CD4-positive, alpha-beta memory T cell (primary cell): Measurements from ENCODE around the gene FRMPD4. TPM values are rescaled to one million over a fixed set of nuclear protein-coding genes. Genes with fewer than 3 reads are reported as not detected.

Source experiments
- CTCF ChIA-PET: fragments of 350-600 bp; sonication (Branson Sonifier 250); formaldehyde crosslinking; loops from one replicate; lab custom pipeline; 2021; ENCODE audit warnings: inconsistent platforms; ENCODE audit not compliant: partially characterized antibody; lab: Charles Lee
- POLR2A ChIA-PET: fragments of 350-600 bp; sonication (Branson Sonifier 250); formaldehyde crosslinking; loops from one replicate; lab custom pipeline; 2021; ENCODE audit not compliant: partially characterized antibody; lab: Charles Lee
- DNase-seq, 5 donors: peaks; one replicate each; pipeline versions ENCODE4 v3.0.0 to v3.0.0-alpha.2; 2020 to 2022; ENCODE audit warnings: mixed read lengths in 1 of 5
- H3K27ac ChIP-seq: one replicate; pipeline ENCODE4 v1.7.0; 2013; ENCODE audit warnings: low read depth, low read length
- H3K27me3 ChIP-seq: 2 replicates; pipeline ENCODE4 v1.7.0; 2013; ENCODE audit warnings: mild to moderate bottlenecking, low read length, moderate library complexity; ENCODE audit not compliant: insufficient read depth
- H3K36me3 ChIP-seq: 2 replicates; pipeline ENCODE4 v1.7.0; 2013; ENCODE audit warnings: mild to moderate bottlenecking, low read length, moderate library complexity; ENCODE audit not compliant: insufficient read depth
- H3K4me1 ChIP-seq: 2 replicates; pipeline ENCODE4 v1.7.0; 2013; ENCODE audit warnings: mild to moderate bottlenecking, low read length, moderate library complexity; ENCODE audit not compliant: insufficient read depth
- H3K4me3 ChIP-seq, 2 donors: one replicate each; pipeline ENCODE4 v1.7.0; 2013; ENCODE audit warnings: low read length in 2 of 2, mild to moderate bottlenecking in 1 of 2
- H3K9me3 ChIP-seq, 2 donors: one replicate each; pipeline ENCODE4 v1.7.0; 2013; ENCODE audit warnings: low read length in 2 of 2, control low read depth in 1 of 2; ENCODE audit not compliant: control insufficient read depth in 1 of 2
- H3K27ac Mint-ChIP-seq, 7 donors: one replicate each; pipeline ENCODE4 v1.8.0; 2020 to 2021; ENCODE audit warnings: mixed read lengths in 7 of 7, mild to moderate bottlenecking in 6 of 7, inconsistent platforms in 3 of 7, moderate library complexity in 3 of 7
- H3K27me3 Mint-ChIP-seq, 2 donors: one replicate each; pipeline ENCODE4 v1.8.0; 2020 to 2021; ENCODE audit warnings: mixed read lengths in 2 of 2
- H3K36me3 Mint-ChIP-seq, 2 donors: one replicate each; pipeline ENCODE4 v1.8.0; 2020 to 2021; ENCODE audit warnings: mixed read lengths in 2 of 2, inconsistent platforms in 1 of 2, mild to moderate bottlenecking in 1 of 2
- H3K4me1 Mint-ChIP-seq, 4 donors: one replicate each; pipeline ENCODE4 v1.8.0; 2020 to 2021; ENCODE audit warnings: mixed read lengths in 4 of 4, mild to moderate bottlenecking in 1 of 4
- H3K4me3 Mint-ChIP-seq, 8 donors: one replicate each; pipeline ENCODE4 v1.8.0; 2020 to 2021; ENCODE audit warnings: mixed read lengths in 8 of 8, mild to moderate bottlenecking in 7 of 8, moderate library complexity in 6 of 8, inconsistent platforms in 3 of 8
- H3K9me3 Mint-ChIP-seq, 8 donors: one replicate each; pipeline ENCODE4 v1.8.0; 2020 to 2021; ENCODE audit warnings: mixed read lengths in 8 of 8, mild to moderate bottlenecking in 5 of 8, inconsistent platforms in 3 of 8, moderate library complexity in 1 of 8
- intact Hi-C: fragments of 100-400 bp; cut with micrococcal nuclease; formaldehyde crosslinking; loops from one replicate; pipeline ENCODE4 v1.15.1; 2023
- polyA plus RNA-seq, 2 donors: library from polyadenylated mRNA; unstranded; fragments of 300-500 nt; fragmentation: Illumina TruSeq; gene quantifications; one replicate each; pipeline ENCODE4 v1.2.3, GENCODE V29; 2021
- total RNA-seq, 2 experiments: library from RNA; stranded (reverse); gene quantifications; one replicate each; pipeline ENCODE4 v1.2.3, GENCODE V29; 2021

The FRMPD4 gene
- total and polyA plus RNA-seq, 4 experiments from 2014 or later: not detected

GRCh38 chrX:12672367-12673106 lies 534.3 kb downstream of the FRMPD4 start:
- peaks cover 0 to 3% (median 0%) of the 10 kb centered on the region in 8 donors for H3K9me3 Mint-ChIP-seq
- no peaks in the 10 kb centered on the region for H3K36me3 Mint-ChIP-seq
- no peak overlapping the region for H3K27ac Mint-ChIP-seq
- intact Hi-C loops: no loop called here
- CTCF ChIA-PET: no interaction called here
- H3K27me3 ChIP-seq: no peaks in the 10 kb centered on the region
- POLR2A ChIA-PET: no interaction called here
- H3K9me3 ChIP-seq: no peaks in the 10 kb centered on the region
- no peaks in the 10 kb centered on the region for H3K4me1 Mint-ChIP-seq
- H3K27me3 Mint-ChIP-seq: no peaks in the 10 kb centered on the region
- no peak for DNase-seq
- H3K27ac ChIP-seq: no peak overlapping the region
- no peak overlapping the region for H3K4me3 Mint-ChIP-seq
- no peaks in the 10 kb centered on the region for H3K36me3 ChIP-seq
- no peak overlapping the region for H3K4me3 ChIP-seq
- no peaks in the 10 kb centered on the region for H3K4me1 ChIP-seq

GRCh38 chrX:12673487-12673886 lies 535.2 kb downstream of the FRMPD4 start:
- Histone ChIP-seq H3K36me3 (no peaks in the 10 kb centered on the region), H3K27me3 (no peaks in the 10 kb centered on the region), H3K9me3 (no peaks in the 10 kb centered on the region), H3K27ac (no peak overlapping the region), H3K4me1 (no peaks in the 10 kb centered on the region), H3K4me3 (no peak overlapping the region)
- no peaks in the 10 kb centered on the region for H3K36me3 Mint-ChIP-seq
- no peak overlapping the region for H3K27ac Mint-ChIP-seq
- CTCF ChIA-PET: no interaction called here
- H3K9me3 Mint-ChIP-seq: peaks cover 0 to 6% (median 0%) of the 10 kb centered on the region in 8 donors
- POLR2A ChIA-PET: no interaction called here
- intact Hi-C loops: no loop called here
- no peaks in the 10 kb centered on the region for H3K4me1 Mint-ChIP-seq
- H3K4me3 Mint-ChIP-seq: no peak overlapping the region
- H3K27me3 Mint-ChIP-seq: no peaks in the 10 kb centered on the region
- DNase-seq: no peak

- Mint-ChIP-seq H3K9me3 (peaks cover 0 to 3% (median 0%) of the 10 kb centered on the region in 8 donors), H3K4me3 (no peak overlapping the region), H3K27ac (no peak overlapping the region), H3K4me1 (no peaks in the 10 kb centered on the region), H3K36me3 (no peaks in the 10 kb centered on the region), H3K27me3 (no peaks in the 10 kb centered on the region)
- no peak overlapping the region for H3K27ac ChIP-seq
- H3K36me3 ChIP-seq: no peaks in the 10 kb centered on the region
- no peak for DNase-seq
- CTCF ChIA-PET: no interaction called here
- H3K9me3 ChIP-seq: no peaks in the 10 kb centered on the region
- H3K4me3 ChIP-seq: no peak overlapping the region
- POLR2A ChIA-PET: no interaction called here
- intact Hi-C loops: no loop called here
- no peaks in the 10 kb centered on the region for H3K4me1 ChIP-seq
- H3K27me3 ChIP-seq: no peaks in the 10 kb centered on the region
These were observed 541.2 kb downstream of the FRMPD4 start for GRCh38 chrX:12679522-12679921.

- Mint-ChIP-seq H3K27ac (no peak overlapping the region), H3K9me3 (peaks cover 0 to 3% (median 0%) of the 10 kb centered on the region in 8 donors), H3K36me3 (no peaks in the 10 kb centered on the region), H3K4me3 (no peak overlapping the region), H3K27me3 (no peaks in the 10 kb centered on the region), H3K4me1 (no peaks in the 10 kb centered on the region)
- H3K27ac ChIP-seq: no peak overlapping the region
- ChIA-PET POLR2A (no interaction called here), CTCF (no interaction called here)
- no peaks in the 10 kb centered on the region for H3K36me3 ChIP-seq
- DNase-seq: no peak
- no peaks in the 10 kb centered on the region for H3K9me3 ChIP-seq
- H3K4me3 ChIP-seq: no peak overlapping the region
- H3K4me1 ChIP-seq: no peaks in the 10 kb centered on the region
- intact Hi-C loops: no loop called here
- H3K27me3 ChIP-seq: no peaks in the 10 kb centered on the region
These were observed 542.8 kb downstream of the FRMPD4 start for GRCh38 chrX:12681047-12681446.

GRCh38 chrX:12685541-12685940 lies 547.3 kb downstream of the FRMPD4 start:
- intact Hi-C loops: no loop called here
- H3K27ac Mint-ChIP-seq: no peak overlapping the region
- H3K27me3 Mint-ChIP-seq: no peaks in the 10 kb centered on the region
- H3K36me3 Mint-ChIP-seq: no peaks in the 10 kb centered on the region
- ChIA-PET POLR2A (no interaction called here), CTCF (no interaction called here)
- H3K4me3 Mint-ChIP-seq: no peak overlapping the region
- DNase-seq: no peak
- no peaks in the 10 kb centered on the region for H3K27me3 ChIP-seq
- H3K4me1 ChIP-seq: no peaks in the 10 kb centered on the region
- no peaks in the 10 kb centered on the region for H3K9me3 ChIP-seq
- H3K27ac ChIP-seq: no peak overlapping the region
- H3K4me3 ChIP-seq: no peak overlapping the region
- no peaks in the 10 kb centered on the region for H3K36me3 ChIP-seq
- no peaks in the 10 kb centered on the region for H3K9me3 Mint-ChIP-seq
- no peaks in the 10 kb centered on the region for H3K4me1 Mint-ChIP-seq

- DNase-seq: no peak
- no peak overlapping the region for H3K27ac ChIP-seq
- no peaks in the 10 kb centered on the region for H3K4me1 ChIP-seq
- Mint-ChIP-seq H3K36me3 (no peaks in the 10 kb centered on the region), H3K4me1 (no peaks in the 10 kb centered on the region), H3K9me3 (no peaks in the 10 kb centered on the region), H3K27ac (no peak overlapping the region), H3K4me3 (no peak overlapping the region), H3K27me3 (no peaks in the 10 kb centered on the region)
- intact Hi-C loops: no loop called here
- ChIA-PET POLR2A (no interaction called here), CTCF (no interaction called here)
- no peaks in the 10 kb centered on the region for H3K36me3 ChIP-seq
- H3K4me3 ChIP-seq: no peak overlapping the region
- no peaks in the 10 kb centered on the region for H3K9me3 ChIP-seq
- H3K27me3 ChIP-seq: no peaks in the 10 kb centered on the region
These were observed 548.1 kb downstream of the FRMPD4 start for GRCh38 chrX:12686331-12686730.

GRCh38 chrX:12690646-12691045 lies 552.4 kb downstream of the FRMPD4 start:
- Histone ChIP-seq H3K4me3 (no peak overlapping the region), H3K27ac (no peak overlapping the region), H3K9me3 (no peaks in the 10 kb centered on the region), H3K36me3 (no peaks in the 10 kb centered on the region), H3K4me1 (no peaks in the 10 kb centered on the region), H3K27me3 (no peaks in the 10 kb centered on the region)
- H3K4me1 Mint-ChIP-seq: no peaks in the 10 kb centered on the region
- ChIA-PET POLR2A (no interaction called here), CTCF (no interaction called here)
- no peaks in the 10 kb centered on the region for H3K9me3 Mint-ChIP-seq
- no peak for DNase-seq
- intact Hi-C loops: no loop called here
- no peaks in the 10 kb centered on the region for H3K36me3 Mint-ChIP-seq
- H3K4me3 Mint-ChIP-seq: no peak overlapping the region
- H3K27ac Mint-ChIP-seq: no peak overlapping the region
- no peaks in the 10 kb centered on the region for H3K27me3 Mint-ChIP-seq
